ENCODE data around the gene CRLF3.

Gene CRLF3

DNA sequence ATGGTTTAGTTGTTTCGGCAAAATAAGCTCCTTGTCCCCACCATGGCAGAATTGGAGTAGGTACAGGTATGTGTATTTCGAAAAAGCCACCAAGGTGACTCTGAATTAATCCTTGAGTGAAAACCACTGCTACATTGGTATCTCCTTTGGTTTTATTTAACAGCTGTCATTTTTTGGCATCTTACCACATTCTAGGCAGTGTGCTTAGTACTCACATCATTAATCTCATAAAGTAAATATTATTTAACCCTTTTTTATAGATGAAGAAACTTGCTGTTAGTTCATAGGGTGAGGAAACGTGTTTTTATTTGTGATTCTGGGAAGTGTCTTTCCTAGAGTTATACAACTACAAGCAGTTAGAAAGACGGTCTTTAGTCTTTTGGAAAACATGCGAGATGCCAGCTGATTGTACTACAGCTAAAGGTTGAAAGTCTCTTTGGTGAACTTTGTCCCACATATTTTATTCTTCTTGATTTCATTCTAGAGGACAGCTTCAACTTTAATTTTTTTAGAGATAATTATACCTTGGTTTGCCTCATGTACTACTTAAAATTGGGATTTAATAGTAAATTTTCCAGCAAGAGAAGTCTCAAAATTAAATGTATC is 13.8 kb upstream of the CRLF3 start:
- Histone ChIP-seq H3K4me3 (ENCODE audit: low read depth, low read length) (no peak overlapping the region), H3K9me3 (ENCODE audit: control insufficient read depth, insufficient read depth, low read depth, low read length) (no peaks in the 10 kb centered on the region), H3K4me1 (ENCODE audit: control insufficient read depth, insufficient read depth, low read length) (no peaks in the 10 kb centered on the region), H3K36me3 (ENCODE audit: control insufficient read depth in 2 of 2, insufficient read depth in 1 of 2, low read length in 2 of 2) (peaks cover 80 to 81% of the 10 kb centered on the region in 2 experiments), H3K27ac (ENCODE audit: extremely low read depth, low read depth, low read length) (no peak overlapping the region)
- TF ChIP-seq ZNF843 (tag by site-specific recombination; IDR thresholded peaks at IDR 0.05) (no peak), ZFP41 (tag by site-specific recombination; IDR thresholded peaks at IDR 0.05; ENCODE audit: borderline replicate concordance) (no peak), ZNF157 (tag by site-specific recombination; IDR thresholded peaks at IDR 0.05) (no peak)
- TF ChIP-seq, protein P1, sequence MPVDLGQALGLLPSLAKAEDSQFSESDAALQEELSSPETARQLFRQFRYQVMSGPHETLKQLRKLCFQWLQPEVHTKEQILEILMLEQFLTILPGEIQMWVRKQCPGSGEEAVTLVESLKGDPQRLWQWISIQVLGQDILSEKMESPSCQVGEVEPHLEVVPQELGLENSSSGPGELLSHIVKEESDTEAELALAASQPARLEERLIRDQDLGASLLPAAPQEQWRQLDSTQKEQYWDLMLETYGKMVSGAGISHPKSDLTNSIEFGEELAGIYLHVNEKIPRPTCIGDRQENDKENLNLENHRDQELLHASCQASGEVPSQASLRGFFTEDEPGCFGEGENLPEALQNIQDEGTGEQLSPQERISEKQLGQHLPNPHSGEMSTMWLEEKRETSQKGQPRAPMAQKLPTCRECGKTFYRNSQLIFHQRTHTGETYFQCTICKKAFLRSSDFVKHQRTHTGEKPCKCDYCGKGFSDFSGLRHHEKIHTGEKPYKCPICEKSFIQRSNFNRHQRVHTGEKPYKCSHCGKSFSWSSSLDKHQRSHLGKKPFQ (tag by site-specific recombination; IDR thresholded peaks at IDR 0.05): no peak
- TF ChIP-seq, protein P2, sequence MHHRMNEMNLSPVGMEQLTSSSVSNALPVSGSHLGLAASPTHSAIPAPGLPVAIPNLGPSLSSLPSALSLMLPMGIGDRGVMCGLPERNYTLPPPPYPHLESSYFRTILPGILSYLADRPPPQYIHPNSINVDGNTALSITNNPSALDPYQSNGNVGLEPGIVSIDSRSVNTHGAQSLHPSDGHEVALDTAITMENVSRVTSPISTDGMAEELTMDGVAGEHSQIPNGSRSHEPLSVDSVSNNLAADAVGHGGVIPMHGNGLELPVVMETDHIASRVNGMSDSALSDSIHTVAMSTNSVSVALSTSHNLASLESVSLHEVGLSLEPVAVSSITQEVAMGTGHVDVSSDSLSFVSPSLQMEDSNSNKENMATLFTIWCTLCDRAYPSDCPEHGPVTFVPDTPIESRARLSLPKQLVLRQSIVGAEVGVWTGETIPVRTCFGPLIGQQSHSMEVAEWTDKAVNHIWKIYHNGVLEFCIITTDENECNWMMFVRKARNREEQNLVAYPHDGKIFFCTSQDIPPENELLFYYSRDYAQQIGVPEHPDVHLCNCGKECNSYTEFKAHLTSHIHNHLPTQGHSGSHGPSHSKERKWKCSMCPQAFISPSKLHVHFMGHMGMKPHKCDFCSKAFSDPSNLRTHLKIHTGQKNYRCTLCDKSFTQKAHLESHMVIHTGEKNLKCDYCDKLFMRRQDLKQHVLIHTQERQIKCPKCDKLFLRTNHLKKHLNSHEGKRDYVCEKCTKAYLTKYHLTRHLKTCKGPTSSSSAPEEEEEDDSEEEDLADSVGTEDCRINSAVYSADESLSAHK (tag by site-specific recombination; IDR thresholded peaks at IDR 0.05): no peak
- ChIA-PET CTCF (interaction anchor here (0.6 to 0.9 kb wide), 2 partner anchors 12 to 524 kb away, joined by 3 read pairs; no protein-coding TSS in a partner anchor), POLR2A (interaction anchor here (0.7 to 0.9 kb wide), 2 partner anchors 14 to 440 kb away, joined by 3 read pairs; partner anchors contain the start of gene CRLF3)

DNA sequence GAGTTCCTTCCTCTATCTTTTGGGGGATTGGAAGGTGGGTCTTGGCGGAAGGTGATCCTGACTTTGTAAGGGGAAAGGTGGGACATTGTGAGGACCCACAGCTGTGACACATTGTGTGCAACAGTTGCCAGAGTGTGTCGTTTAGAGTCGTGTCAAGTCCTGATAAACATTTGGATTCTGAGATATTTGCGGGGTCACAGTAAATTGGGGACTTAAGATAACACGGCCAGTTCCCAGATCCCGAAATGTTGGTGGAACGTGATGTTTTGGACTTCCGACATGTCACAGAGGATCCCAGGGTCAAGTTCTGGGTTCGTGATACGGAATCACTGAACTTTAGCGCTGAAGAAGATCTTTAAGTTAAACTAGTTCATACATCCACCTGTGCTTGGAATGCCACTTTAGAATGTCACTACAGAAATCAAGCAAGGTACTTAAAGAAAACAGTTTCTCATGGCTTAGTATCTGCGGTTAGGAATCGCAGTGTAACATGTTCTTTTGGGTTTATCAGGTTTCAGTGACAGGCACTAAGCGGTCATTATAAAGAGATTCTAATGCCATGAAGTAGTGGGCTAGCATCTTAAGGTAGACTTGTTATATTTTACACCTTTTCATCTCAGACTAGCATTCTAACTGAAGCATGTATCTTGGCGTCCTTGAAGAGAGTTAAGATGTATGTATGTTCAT is 8.1 kb upstream of the CRLF3 start:
- peak overlapping the region; percentile 89 for H3K27ac ChIP-seq (ENCODE audit: extremely low read depth, low read depth, low read length)
- no peaks in the 10 kb centered on the region for H3K9me3 ChIP-seq (ENCODE audit: control insufficient read depth, insufficient read depth, low read depth, low read length)
- ChIA-PET CTCF (interaction anchor here (1.1 kb wide), 1 partner anchor 10 kb away, joined by 3 read pairs; no protein-coding TSS in a partner anchor), POLR2A (interaction anchor here (1.0 kb wide), 1 partner anchor 12 kb away, joined by 3 read pairs; no protein-coding TSS in a partner anchor)
- H3K36me3 ChIP-seq (ENCODE audit: control insufficient read depth in 2 of 2, insufficient read depth in 1 of 2, low read length in 2 of 2): peaks cover 23 to 33% of the 10 kb centered on the region in 2 experiments
- peak overlapping the region; percentile 97 for H3K4me3 ChIP-seq (ENCODE audit: low read depth, low read length)
- H3K4me1 ChIP-seq (ENCODE audit: control insufficient read depth, insufficient read depth, low read length): peaks cover 3% of the 10 kb centered on the region; the same call in 1 of the 2 replicates
- TF ChIP-seq SETDB1 (IDR thresholded peaks at IDR 0.05; ENCODE audit: insufficient read length, low read length): no peak
- no peak for TF ChIP-seq ZFHX2 (tag by site-specific recombination; conservative IDR thresholded peaks at IDR 0.05)
- TF ChIP-seq, protein P3, sequence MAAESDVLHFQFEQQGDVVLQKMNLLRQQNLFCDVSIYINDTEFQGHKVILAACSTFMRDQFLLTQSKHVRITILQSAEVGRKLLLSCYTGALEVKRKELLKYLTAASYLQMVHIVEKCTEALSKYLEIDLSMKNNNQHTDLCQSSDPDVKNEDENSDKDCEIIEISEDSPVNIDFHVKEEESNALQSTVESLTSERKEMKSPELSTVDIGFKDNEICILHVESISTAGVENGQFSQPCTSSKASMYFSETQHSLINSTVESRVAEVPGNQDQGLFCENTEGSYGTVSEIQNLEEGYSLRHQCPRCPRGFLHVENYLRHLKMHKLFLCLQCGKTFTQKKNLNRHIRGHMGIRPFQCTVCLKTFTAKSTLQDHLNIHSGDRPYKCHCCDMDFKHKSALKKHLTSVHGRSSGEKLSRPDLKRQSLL (tag by site-specific recombination; IDR thresholded peaks at IDR 0.05): no peak
- TF ChIP-seq KLF16 (tag by site-specific recombination; IDR thresholded peaks at IDR 0.05): no peak
- TF ChIP-seq ZNF707 (tag by site-specific recombination; IDR thresholded peaks at IDR 0.05): no peak
- TF ChIP-seq ZNF629 (tag by site-specific recombination; IDR thresholded peaks at IDR 0.05): no peak
- no peak for TF ChIP-seq ZNF658 (tag by site-specific recombination; IDR thresholded peaks at IDR 0.05)
- TF ChIP-seq, protein P4, sequence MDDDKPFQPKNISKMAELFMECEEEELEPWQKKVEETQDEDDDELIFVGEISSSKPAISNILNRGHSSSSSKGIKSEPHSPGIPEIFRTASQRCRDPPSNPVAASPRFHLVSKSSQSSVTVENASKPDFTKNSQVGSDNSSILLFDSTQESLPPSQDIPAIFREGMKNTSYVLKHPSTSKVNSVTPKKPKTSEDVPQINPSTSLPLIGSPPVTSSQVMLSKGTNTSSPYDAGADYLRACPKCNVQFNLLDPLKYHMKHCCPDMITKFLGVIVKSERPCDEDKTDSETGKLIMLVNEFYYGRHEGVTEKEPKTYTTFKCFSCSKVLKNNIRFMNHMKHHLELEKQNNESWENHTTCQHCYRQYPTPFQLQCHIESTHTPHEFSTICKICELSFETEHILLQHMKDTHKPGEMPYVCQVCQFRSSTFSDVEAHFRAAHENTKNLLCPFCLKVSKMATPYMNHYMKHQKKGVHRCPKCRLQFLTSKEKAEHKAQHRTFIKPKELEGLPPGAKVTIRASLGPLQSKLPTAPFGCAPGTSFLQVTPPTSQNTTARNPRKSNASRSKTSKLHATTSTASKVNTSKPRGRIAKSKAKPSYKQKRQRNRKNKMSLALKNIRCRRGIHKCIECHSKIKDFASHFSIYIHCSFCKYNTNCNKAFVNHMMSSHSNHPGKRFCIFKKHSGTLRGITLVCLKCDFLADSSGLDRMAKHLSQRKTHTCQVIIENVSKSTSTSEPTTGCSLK (tag by site-specific recombination; IDR thresholded peaks at IDR 0.05): no peak
- no peak for TF ChIP-seq KLF7 (tag by site-specific recombination; IDR thresholded peaks at IDR 0.05; ENCODE audit: borderline replicate concordance)
- peak; percentile 83 for TF ChIP-seq ZNF600 (tag by site-specific recombination; IDR thresholded peaks at IDR 0.05)
- TF ChIP-seq REPIN1 (tag by site-specific recombination; IDR thresholded peaks at IDR 0.05; ENCODE audit: low read depth): no peak
- TF ChIP-seq, protein P5, sequence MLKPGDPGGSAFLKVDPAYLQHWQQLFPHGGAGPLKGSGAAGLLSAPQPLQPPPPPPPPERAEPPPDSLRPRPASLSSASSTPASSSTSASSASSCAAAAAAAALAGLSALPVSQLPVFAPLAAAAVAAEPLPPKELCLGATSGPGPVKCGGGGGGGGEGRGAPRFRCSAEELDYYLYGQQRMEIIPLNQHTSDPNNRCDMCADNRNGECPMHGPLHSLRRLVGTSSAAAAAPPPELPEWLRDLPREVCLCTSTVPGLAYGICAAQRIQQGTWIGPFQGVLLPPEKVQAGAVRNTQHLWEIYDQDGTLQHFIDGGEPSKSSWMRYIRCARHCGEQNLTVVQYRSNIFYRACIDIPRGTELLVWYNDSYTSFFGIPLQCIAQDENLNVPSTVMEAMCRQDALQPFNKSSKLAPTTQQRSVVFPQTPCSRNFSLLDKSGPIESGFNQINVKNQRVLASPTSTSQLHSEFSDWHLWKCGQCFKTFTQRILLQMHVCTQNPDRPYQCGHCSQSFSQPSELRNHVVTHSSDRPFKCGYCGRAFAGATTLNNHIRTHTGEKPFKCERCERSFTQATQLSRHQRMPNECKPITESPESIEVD (tag by site-specific recombination; IDR thresholded peaks at IDR 0.05): no peak
- peak; percentile 96 for TF ChIP-seq SCRT2 (tag by site-specific recombination; IDR thresholded peaks at IDR 0.05)
- no peak for TF ChIP-seq ZNF521 (tag by site-specific recombination; IDR thresholded peaks at IDR 0.05)
- TF ChIP-seq KLF10 (tag by site-specific recombination; IDR thresholded peaks at IDR 0.05): no peak
- no peak for TF ChIP-seq HOXD13 (CRISPR knock-in tag; IDR thresholded peaks at IDR 0.05; ENCODE audit: borderline replicate concordance)
- no peak for TF ChIP-seq ZNF16 (tag by site-specific recombination; IDR thresholded peaks at IDR 0.05; ENCODE audit: low read depth)
- no peak for TF ChIP-seq MZF1 (tag by site-specific recombination; IDR thresholded peaks at IDR 0.05; ENCODE audit: borderline replicate concordance)

Data from HEK293 (cell line).